ENCODE results near the gene JCAD. TPM values are rescaled to one million over a fixed set of nuclear protein-coding genes. Genes with fewer than 3 reads are reported as not detected.

JCAD gene
- total and polyA plus RNA-seq, 2 of the 8 experiments (the other 6 are each of a cell fraction or from before 2014, with no cell fraction given), result 0.56 to 5.2 TPM

GRCh38 chr10:30029164-30029871 is 30.1 kb downstream of the JCAD start:
- Histone ChIP-seq H2AFZ (ENCODE audit: low read length) (no peak overlapping the region), H3K4me2 (ENCODE audit: insufficient read depth in 1 of 2, low read depth in 2 of 2, low read length in 2 of 2) (no peak overlapping the region), H4K91ac (replicated peaks; ENCODE audit: insufficient read length, low read length) (no peak overlapping the region), H3K18ac (ENCODE audit: extremely low read depth, low read length) (no peak overlapping the region), H3K56ac (replicated peaks; ENCODE audit: insufficient read length, low read depth, low read length) (no peak overlapping the region), H3K9ac (replicated peaks in 1 of 4; ENCODE audit: extremely low read depth in 1 of 4, low read depth in 3 of 4, low read length in 3 of 4) (no peak overlapping the region), H3K23me2 (ENCODE audit: low read depth, low read length) (no peaks in the 10 kb centered on the region), H4K20me1 (replicated peaks in 1 of 2; ENCODE audit: control insufficient read depth in 1 of 2, insufficient read depth in 2 of 2, low read length in 2 of 2) (no peaks in the 10 kb centered on the region), H3K36me3 (ENCODE audit: control insufficient read depth in 2 of 4, insufficient read depth in 4 of 4, low read length in 3 of 4) (no peaks in the 10 kb centered on the region), H3K4me3 (ENCODE audit: extremely low read depth in 1 of 4, insufficient read depth in 2 of 4, low read depth in 3 of 4, low read length in 4 of 4) (no peak overlapping the region), H3K4ac (replicated peaks; ENCODE audit: insufficient read length, low read depth, low read length) (no peak overlapping the region), H2BK15ac (ENCODE audit: low read length) (no peak overlapping the region), H3K4me1 (replicated peaks in 1 of 4; ENCODE audit: control insufficient read depth in 3 of 4, insufficient read depth in 4 of 4, low read length in 3 of 4) (peaks cover 0 to 10% (median 4%) of the 10 kb centered on the region in 4 experiments; a peak in 5 of 7 replicates), H3K9me3 (ENCODE audit: insufficient read depth in 2 of 2, low read depth in 1 of 2, low read length in 1 of 2) (no peaks in the 10 kb centered on the region), H3K79me1 (ENCODE audit: low read depth, low read length) (no peaks in the 10 kb centered on the region), H3K14ac (ENCODE audit: insufficient read length) (no peak overlapping the region), H2BK20ac (ENCODE audit: low read length) (no peak overlapping the region), H4K5ac (ENCODE audit: insufficient read length, low read depth, low read length) (no peak overlapping the region), H4K8ac (ENCODE audit: extremely low read depth, insufficient read depth, low read length) (no peak overlapping the region), H3K23ac (ENCODE audit: insufficient read length) (no peak overlapping the region), H2AK5ac (ENCODE audit: low read depth, low read length) (no peak overlapping the region), H2BK5ac (ENCODE audit: low read depth, low read length) (0 out of 2 replicates have a peak overlapping the region, but pooled peaks have one; percentile 9), H2BK120ac (replicated peaks; ENCODE audit: low read depth, low read length) (no peak overlapping the region), H2BK12ac (ENCODE audit: low read depth, low read length) (peak overlapping the region; percentile 30; the same call in 1 of the 2 replicates), H3K27me3 (replicated peaks in 1 of 4; ENCODE audit: control insufficient read depth in 3 of 4, extremely low read depth in 1 of 4, insufficient read depth in 3 of 4, low read length in 3 of 4) (no peaks in the 10 kb centered on the region; a peak in 2 of 7 replicates), H3K27ac (ENCODE audit: low read depth, low read length) (no peak overlapping the region), H3K79me2 (ENCODE audit: control insufficient read depth in 1 of 2, insufficient read depth in 2 of 2, low read length in 2 of 2) (no peaks in the 10 kb centered on the region)
- 89% methylated on average over 19 of the region's 19 CpGs; no CpG with 5 or more reads in 1 of the 2 experiments for WGBS, 2 experiments (ENCODE audit: extremely low coverage in 1 of 2, insufficient coverage in 1 of 2, insufficient read length in 1 of 2, insufficient replicate concordance in 2 of 2, low coverage in 1 of 2, low lambda C conversion rate in 2 of 2, missing lambda C conversion rate in 1 of 2)
- ChIA-PET POLR2A (ENCODE audit: partially characterized antibody) (no interaction called here), CTCF (ENCODE audit: partially characterized antibody) (interaction anchor here (0.6 to 7.1 kb wide), 6 partner anchors 12 to 516 kb away, joined by 3 to 38 read pairs (median 9); no protein-coding TSS in a partner anchor)
- no peak for FAIRE-seq
- DNase-seq (ENCODE audit: low read depth in 1 of 2, low spot score in 2 of 2), result no peak
- TF ChIP-seq USF2 (IDR thresholded peaks at IDR 0.05; ENCODE audit: low read length) (no peak), GABPA (IDR thresholded peaks at IDR 0.05; ENCODE audit: borderline replicate concordance, insufficient read depth, low read length) (no peak), BACH1 (IDR thresholded peaks at IDR 0.05; ENCODE audit: low read length) (no peak), JUND (IDR thresholded peaks at IDR 0.05; ENCODE audit: low read length) (no peak), HDAC2 (IDR thresholded peaks at IDR 0.05; ENCODE audit: borderline replicate concordance in 1 of 2, low read depth in 2 of 2, low read length in 2 of 2) (no peak), SAP30 (IDR thresholded peaks at IDR 0.05; ENCODE audit: insufficient read depth, insufficient replicate concordance, low read length) (no peak), EGR1 (IDR thresholded peaks at IDR 0.05; ENCODE audit: borderline replicate concordance, low read depth, low read length) (no peak), BRCA1 (IDR thresholded peaks at IDR 0.05; ENCODE audit: low read depth, low read length) (no peak), POLR2A (IDR thresholded peaks at IDR 0.05; ENCODE audit: control extremely low read depth in 1 of 2, low read depth in 2 of 2, low read length in 2 of 2) (no peak), CHD2 (IDR thresholded peaks at IDR 0.05; ENCODE audit: low read length) (no peak), JUN (IDR thresholded peaks at IDR 0.05; ENCODE audit: low read depth, low read length) (no peak)
- TF ChIP-seq, protein P1, sequence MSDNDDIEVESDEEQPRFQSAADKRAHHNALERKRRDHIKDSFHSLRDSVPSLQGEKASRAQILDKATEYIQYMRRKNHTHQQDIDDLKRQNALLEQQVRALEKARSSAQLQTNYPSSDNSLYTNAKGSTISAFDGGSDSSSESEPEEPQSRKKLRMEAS (IDR thresholded peaks at IDR 0.05), result no peak
